GM21526 (cell line): ENCODE results near the gene MORC1.
A peak's percentile ranks its signal among the peaks of the same experiment; 100 is the strongest.

ENCODE experiments used
- ATAC-seq: cut with Tn5 transposase; IDR thresholded peaks from one replicate; pipeline ENCODE4 v1.9.1; 2021; ENCODE audit warnings: moderate library complexity; ENCODE audit not compliant: unreplicated experiment, low FRiP score

The MORC1 gene

GRCh38 chr3:109045271-109046040 lies 72.5 kb downstream of the MORC1 start:
- no peak for ATAC-seq

DNA sequence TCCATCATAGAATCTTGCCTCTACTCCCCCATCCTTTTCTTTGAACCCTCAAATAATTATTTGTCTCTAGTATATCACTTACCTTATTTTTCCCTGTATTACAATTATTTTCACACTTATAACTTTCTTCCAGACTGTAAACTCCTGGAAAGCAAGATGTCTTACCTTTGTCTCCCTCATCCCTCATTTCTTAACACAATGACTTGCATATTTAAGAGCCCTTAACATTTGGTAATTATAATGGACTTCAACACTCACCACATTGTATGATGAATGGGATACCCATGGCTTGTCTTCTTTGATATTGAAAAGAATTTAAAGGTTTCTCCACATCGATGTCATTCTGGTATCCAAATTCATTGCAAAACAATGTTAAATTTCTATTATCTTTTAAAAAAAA lies 82.9 kb downstream of the MORC1 start:
- ATAC-seq, result no peak

DNA sequence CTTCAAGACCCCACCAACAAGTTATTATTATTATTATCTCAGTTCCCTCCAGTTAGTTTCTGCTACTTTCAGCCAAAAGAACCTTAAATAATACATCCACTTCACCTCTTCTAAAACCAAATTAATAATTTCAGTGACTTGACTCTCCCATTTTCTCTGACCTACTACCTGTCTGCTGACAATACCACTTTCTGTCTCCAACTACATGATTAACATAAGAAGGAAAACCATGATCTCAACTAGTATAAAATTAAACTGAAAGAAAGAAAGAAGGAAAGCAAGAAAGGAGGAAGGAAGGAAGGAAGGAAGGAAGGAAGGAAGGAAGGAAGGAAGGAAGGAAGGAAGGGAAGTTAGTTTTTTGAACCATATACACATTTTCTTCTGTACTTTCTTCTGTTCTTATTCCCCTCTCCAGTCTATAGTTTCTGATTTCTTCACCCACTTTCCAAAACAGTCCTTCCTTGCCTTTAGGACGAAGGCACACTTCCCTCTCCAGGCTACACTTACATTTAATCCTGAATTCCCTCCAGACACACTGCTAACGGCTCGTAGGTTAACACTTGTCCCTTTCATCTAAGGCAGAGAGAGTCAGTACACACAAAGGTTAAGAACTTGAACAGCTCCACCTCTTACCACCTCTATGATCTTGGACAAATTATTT lies 84.8 kb downstream of the MORC1 start:
- no peak for ATAC-seq

- ATAC-seq, result no peak
Measured at GRCh38 chr3:109028753-109029152, 89.2 kb downstream of the MORC1 start.

GRCh38 chr3:109026821-109027220 lies 91.1 kb downstream of the MORC1 start:
- ATAC-seq, result no peak

GRCh38 chr3:109025896-109026295 lies 92.0 kb downstream of the MORC1 start:
- ATAC-seq, result no peak

- ATAC-seq, result peak; percentile 81
Measured at GRCh38 chr3:109023656-109024254, 94.2 kb downstream of the MORC1 start.

- no peak for ATAC-seq
Measured at GRCh38 chr3:109023167-109023566, 94.8 kb downstream of the MORC1 start.

DNA sequence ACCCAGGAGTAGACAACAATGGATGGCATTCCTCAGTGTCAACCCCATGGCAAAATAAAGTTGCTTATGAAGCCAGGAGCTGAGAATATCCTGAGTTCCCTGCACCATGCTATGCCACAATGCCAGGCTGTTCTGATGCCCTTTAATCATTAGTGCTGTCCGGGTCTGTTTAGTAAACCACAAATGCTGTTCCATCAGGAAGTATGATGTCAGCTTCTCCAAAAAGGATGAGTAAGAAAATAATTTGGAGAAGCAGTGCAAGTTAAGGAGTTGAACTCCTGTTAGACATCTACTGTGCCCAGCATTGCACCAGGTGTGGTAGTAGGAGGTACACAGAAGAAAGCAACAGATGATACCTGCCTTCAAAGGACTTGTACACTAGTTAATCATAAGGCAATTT lies 96.4 kb downstream of the MORC1 start:
- ATAC-seq, result no peak

- no peak for ATAC-seq
Measured at GRCh38 chr3:109018828-109019227, 99.1 kb downstream of the MORC1 start.

- no peak for ATAC-seq
Measured at GRCh38 chr3:109005443-109005842, 112.5 kb downstream of the MORC1 start.

GRCh38 chr3:108998436-108998835 lies 119.5 kb downstream of the MORC1 start:
- no peak for ATAC-seq

GRCh38 chr3:108985844-108986243 lies 132.1 kb downstream of the MORC1 start:
- ATAC-seq, result no peak

DNA sequence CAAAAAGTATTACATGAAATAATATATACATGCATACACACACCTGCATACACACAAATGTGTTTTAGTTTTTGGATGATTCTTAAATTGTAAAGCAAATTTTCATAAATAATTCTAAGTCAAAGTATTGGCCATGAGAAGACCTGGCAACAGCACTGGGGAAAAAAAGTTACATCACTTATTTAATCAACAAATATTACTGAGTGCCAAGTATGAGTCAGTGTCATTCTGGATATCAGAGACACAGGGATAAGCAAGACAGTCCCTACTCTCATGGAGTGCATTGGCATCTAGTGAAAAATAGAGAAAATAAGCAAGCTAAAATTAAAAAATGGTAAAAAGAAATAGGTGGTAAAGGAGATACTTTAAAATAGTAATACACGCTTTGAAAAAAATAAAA lies 134.9 kb downstream of the MORC1 start:
- no peak for ATAC-seq

- no peak for ATAC-seq
Measured at GRCh38 chr3:108976058-108976457, 141.9 kb downstream of the MORC1 start.

DNA sequence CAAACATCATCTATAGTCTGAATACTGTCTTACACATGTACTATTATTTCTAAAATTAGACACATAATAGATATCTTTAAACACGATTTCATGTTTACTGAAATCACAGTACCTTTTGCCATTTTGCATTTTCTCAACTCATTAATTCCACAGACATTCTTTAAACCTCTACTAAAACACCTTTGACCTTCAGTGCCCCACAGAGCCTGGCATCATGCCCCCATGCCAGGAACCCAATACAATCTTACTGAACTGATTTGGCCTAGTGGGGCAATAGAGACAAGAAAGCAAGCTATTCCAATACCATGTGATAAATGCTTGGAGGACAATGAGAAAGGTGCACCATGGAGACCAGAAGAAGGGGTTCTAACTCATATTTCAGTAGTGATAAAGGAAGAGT lies 144.9 kb downstream of the MORC1 start:
- no peak for ATAC-seq

DNA sequence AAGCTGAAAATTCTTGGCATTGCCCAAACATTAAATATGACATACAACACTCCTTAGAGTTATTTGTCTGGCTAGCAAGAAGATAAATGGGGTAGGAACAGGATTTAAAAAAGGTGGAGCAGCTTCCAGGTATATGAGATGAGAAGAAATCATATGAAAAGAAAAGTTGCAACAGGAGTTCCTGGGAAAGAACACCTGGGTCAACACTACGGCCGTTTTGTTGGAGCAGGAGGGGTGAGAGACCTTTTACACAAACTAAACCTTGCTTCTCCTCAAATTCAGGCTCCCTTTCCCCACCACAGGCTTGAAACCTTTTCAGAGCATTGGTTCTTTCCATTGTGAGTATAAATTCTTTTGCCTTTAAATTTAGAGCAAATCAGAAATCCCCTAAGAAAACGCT lies 145.5 kb downstream of the MORC1 start:
- no peak for ATAC-seq

DNA sequence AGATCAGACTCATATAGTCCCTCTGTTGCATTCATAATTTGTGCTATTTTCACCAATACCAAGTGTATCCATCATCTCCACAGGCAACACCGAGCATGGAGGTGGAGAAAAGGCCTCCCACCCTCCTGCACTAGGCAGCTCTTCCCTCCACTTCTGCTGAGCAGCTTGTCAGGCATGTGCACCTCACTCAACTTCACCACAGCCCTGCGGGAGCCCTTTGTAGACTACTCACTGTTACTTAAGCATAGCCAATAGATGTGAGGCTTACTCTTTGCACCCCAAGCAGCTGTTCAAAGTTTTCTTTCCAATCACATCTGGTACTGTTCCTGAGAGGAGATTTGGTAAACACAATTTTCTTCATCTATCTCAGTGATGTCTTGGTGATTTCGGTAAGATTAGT lies 147.4 kb downstream of the MORC1 start:
- no peak for ATAC-seq

DNA sequence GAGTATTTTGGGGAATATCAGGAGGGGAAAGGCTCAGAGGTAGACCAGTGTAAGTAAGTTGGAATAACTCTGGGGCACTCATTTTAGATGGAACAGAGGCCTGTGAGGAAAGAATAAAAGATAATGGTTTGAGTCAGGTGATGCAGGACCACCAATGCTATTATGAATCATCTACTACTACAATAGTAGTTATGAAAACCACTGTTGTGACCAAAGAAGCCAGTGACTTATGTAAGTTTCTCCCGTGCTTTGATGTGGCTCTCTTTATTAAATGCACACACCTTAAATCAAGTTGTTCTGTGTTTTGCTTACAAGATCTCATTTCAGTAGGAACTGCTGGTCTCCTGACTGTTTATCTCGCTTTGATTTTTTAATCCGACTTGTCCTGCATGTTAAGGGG lies 151.2 kb downstream of the MORC1 start:
- ATAC-seq, result no peak

GRCh38 chr3:108959017-108959416 lies 158.9 kb downstream of the MORC1 start:
- ATAC-seq, result no peak

DNA sequence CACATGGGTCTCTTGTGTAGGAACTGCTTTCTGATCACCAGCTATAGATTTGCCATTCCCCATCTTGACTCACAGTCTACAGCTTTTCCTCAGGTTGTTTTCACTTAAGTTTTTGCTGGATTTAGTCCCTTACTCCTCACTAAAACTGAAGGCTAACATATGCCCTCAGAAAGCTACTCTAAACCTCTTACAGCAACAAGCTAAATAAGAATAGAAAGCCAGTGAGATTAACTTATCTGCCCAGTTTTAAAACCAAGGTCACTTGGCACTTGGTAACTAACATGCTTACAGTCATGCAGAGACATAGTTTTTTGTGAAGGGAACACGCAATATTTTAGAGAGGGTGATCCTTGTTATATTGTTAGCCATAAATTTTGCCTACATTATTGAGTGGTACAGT lies 164.2 kb downstream of the MORC1 start, which contains the start of gene GUCA1C:
GUCA1C (minus strand) TSS at position 180 of the 400 bp plus-strand sequence; CDS start at position 63, 117 bp downstream.
- no peak for ATAC-seq

- no peak for ATAC-seq
Measured at GRCh38 chr3:108953210-108953609, 164.7 kb downstream of the MORC1 start.
